ENCODE measurements around the gene MDGA2. TPM values are rescaled to one million over a fixed set of nuclear protein-coding genes. Genes with fewer than 3 reads are reported as not detected.
"Not testable (repeated sequence)": the region's sequence is repeated elsewhere in the genome, so short reads cannot be mapped to it uniquely, and the experiment has no call there.

MDGA2 gene
- total RNA-seq, 4 donors from 2014 or later, result not detected

GRCh38 chr14:47297374-47297773 is 378.0 kb downstream of the MDGA2 start:
- H3K36me3 ChIP-seq, result no peaks in the 10 kb centered on the region
- H3K27me3 ChIP-seq, result no peaks in the 10 kb centered on the region
- H3K4me3 ChIP-seq, result no peak overlapping the region
- no peaks in the 10 kb centered on the region for H3K4me1 ChIP-seq
- no peak for DNase-seq
- no peak overlapping the region for H3K27ac ChIP-seq
- H3K9me3 ChIP-seq, result no peaks in the 10 kb centered on the region
- TF ChIP-seq CTCF (IDR thresholded peaks at IDR 0.05) (no peak), POLR2A (IDR thresholded peaks at IDR 0.05) (no peak)

- DNase-seq, result no peak
These were observed 391.1 kb downstream of the MDGA2 start for GRCh38 chr14:47284283-47284682.

GRCh38 chr14:47281761-47282160 is 393.6 kb downstream of the MDGA2 start:
- not testable (repeated sequence) for H3K9me3 ChIP-seq, H3K27ac ChIP-seq, H3K36me3 ChIP-seq, H3K27me3 ChIP-seq, H3K4me1 ChIP-seq, DNase-seq, H3K4me3 ChIP-seq

More at GRCh38 chr14:47284283-47284682, 391.1 kb downstream of the MDGA2 start:
- Histone ChIP-seq H3K4me3 (no peak overlapping the region), H3K4me1 (no peaks in the 10 kb centered on the region), H3K27me3 (no peaks in the 10 kb centered on the region), H3K27ac (no peak overlapping the region), H3K9me3 (no peaks in the 10 kb centered on the region), H3K36me3 (no peaks in the 10 kb centered on the region)
- TF ChIP-seq CTCF (IDR thresholded peaks at IDR 0.05), result no peak

GRCh38 chr14:47278233-47278842 is 397.1 kb downstream of the MDGA2 start:
- Histone ChIP-seq H3K27ac (no peak overlapping the region), H3K27me3 (no peaks in the 10 kb centered on the region), H3K4me3 (no peak overlapping the region), H3K4me1 (no peaks in the 10 kb centered on the region), H3K9me3 (no peaks in the 10 kb centered on the region), H3K36me3 (no peaks in the 10 kb centered on the region)
- peak in 2 of 3 donors; percentile 48 to 60 for DNase-seq
- TF ChIP-seq CTCF (IDR thresholded peaks at IDR 0.05) (peak in 4 of 6 experiments; percentile 41 to 48 (median 46)), POLR2A (IDR thresholded peaks at IDR 0.05) (no peak)

- H3K27ac ChIP-seq, result no peak overlapping the region
- TF ChIP-seq POLR2A (IDR thresholded peaks at IDR 0.05) (no peak), CTCF (IDR thresholded peaks at IDR 0.05) (no peak)
- no peaks in the 10 kb centered on the region for H3K36me3 ChIP-seq
- H3K4me1 ChIP-seq, result no peaks in the 10 kb centered on the region
- H3K27me3 ChIP-seq, result no peaks in the 10 kb centered on the region
- no peaks in the 10 kb centered on the region for H3K9me3 ChIP-seq
- DNase-seq, result no peak
- no peak overlapping the region for H3K4me3 ChIP-seq
These were observed 397.7 kb downstream of the MDGA2 start for GRCh38 chr14:47277703-47278102.

- H3K27me3 ChIP-seq, result no peaks in the 10 kb centered on the region
- no peak for TF ChIP-seq POLR2A (IDR thresholded peaks at IDR 0.05)
- TF ChIP-seq CTCF (IDR thresholded peaks at IDR 0.05), result no peak
- no peaks in the 10 kb centered on the region for H3K4me1 ChIP-seq
- no peak overlapping the region for H3K27ac ChIP-seq
- H3K4me3 ChIP-seq, result no peak overlapping the region
- no peak for DNase-seq
- H3K9me3 ChIP-seq, result no peaks in the 10 kb centered on the region
- H3K36me3 ChIP-seq, result no peaks in the 10 kb centered on the region
These were observed 398.5 kb downstream of the MDGA2 start for GRCh38 chr14:47276931-47277330.

Measured in Peyer's patch (tissue), 4 donors.